D721Med (cell line): ENCODE results near the gene ITGA4.
A peak's percentile ranks its signal among the peaks of the same experiment; 100 is the strongest.

ENCODE experiments used
- DNase-seq: peaks from one replicate; pipeline ENCODE4 v3.0.0; 2011; ENCODE audit warnings: low spot score; ENCODE audit not compliant: insufficient read length
- FAIRE-seq: peaks from 2 replicates; lab custom pipeline; 2011; peaks lifted over from hg19 to GRCh38; lab: Jason Lieb, UNC
- TF ChIP-seq, protein P1 (sequence below): IDR thresholded peaks from 2 replicates; pipeline ENCODE4 v1.5.1; 2012; ENCODE audit warnings: mild to moderate bottlenecking, control low read depth; ENCODE audit not compliant: insufficient read depth; ENCODE audit errors: missing control alignments

The ITGA4 gene

DNA sequence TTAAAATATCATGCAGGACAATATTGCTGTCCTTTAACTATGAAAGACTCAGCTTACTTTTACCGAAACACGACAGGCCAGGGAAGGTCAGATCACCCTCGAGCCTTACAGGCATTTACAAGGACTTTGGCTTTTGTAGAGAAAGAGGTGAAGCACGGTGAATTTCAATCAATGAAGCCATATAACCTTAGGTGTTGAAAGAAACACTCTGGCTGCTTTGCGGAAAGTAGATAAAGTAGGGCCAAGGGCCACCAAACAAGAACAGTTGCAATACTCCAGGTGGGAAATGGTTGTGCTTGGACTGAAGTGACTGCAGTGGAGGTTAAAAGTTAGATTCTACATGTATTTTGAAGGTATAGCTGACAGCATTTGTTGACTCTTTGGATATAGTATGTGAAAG, 119.2 kb downstream of the ITGA4 start:
- FAIRE-seq, result peak; percentile 6
- DNase-seq, result no peak
- TF ChIP-seq, protein P1, sequence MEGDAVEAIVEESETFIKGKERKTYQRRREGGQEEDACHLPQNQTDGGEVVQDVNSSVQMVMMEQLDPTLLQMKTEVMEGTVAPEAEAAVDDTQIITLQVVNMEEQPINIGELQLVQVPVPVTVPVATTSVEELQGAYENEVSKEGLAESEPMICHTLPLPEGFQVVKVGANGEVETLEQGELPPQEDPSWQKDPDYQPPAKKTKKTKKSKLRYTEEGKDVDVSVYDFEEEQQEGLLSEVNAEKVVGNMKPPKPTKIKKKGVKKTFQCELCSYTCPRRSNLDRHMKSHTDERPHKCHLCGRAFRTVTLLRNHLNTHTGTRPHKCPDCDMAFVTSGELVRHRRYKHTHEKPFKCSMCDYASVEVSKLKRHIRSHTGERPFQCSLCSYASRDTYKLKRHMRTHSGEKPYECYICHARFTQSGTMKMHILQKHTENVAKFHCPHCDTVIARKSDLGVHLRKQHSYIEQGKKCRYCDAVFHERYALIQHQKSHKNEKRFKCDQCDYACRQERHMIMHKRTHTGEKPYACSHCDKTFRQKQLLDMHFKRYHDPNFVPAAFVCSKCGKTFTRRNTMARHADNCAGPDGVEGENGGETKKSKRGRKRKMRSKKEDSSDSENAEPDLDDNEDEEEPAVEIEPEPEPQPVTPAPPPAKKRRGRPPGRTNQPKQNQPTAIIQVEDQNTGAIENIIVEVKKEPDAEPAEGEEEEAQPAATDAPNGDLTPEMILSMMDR, result no peak

DNA sequence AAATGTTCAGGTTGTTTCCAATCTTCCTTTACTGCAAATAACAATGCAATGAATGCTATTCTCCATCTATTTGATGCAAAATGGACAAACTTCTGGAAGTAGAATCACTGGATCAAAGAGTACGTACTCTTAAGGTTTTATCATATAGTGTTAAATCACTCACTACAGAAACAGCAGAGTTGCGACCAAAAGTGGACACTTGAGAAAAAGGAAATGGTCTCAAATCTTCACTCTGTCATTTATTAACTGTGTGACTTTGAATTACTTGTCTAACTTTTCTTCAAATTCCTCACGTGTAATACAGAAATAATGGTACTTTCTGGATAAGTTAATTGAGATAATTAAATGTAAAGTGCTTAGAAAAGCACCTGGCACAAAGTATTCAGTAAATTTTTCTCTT, 121.6 kb downstream of the ITGA4 start:
- TF ChIP-seq, protein P1, result no peak
- DNase-seq (no peak), FAIRE-seq (no peak)

DNA sequence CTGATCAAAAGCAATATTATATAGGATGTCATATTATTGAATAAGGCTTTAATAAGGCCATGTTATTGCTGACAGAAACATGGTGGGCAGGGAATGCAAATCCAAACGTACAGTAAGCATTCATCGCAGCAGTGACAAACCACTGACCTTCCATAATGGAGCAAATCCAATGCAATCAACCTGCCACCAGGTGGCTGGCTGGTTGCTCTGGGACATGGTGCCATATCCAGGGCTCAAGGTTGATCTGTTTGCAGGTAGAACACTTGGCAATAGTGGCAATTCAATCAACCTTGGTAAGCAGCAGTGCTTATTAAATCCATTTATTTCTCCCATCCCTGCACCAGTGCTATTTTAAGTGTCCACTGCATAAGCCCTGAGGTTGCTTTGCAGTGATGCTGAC, 124.3 kb downstream of the ITGA4 start:
- FAIRE-seq, result no peak

DNA sequence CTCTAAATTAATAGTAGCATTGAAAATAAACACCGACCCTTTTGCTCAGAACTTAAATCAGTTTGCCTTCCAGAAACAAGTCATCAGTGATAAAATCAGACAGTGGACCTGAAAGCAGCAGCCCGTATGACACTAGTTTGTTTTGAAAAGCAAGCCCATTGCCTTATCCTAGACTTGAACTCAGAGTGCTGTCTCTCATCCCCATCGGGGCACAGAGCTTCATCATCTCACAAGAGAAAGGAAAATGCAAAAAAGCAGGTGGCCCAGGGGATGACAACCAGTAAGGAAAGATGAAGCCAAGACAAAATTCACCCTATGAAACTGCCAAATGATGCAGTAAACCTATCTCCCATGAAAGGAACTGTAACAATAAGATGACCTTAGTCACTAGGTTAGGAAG, 128.5 kb downstream of the ITGA4 start:
- DNase-seq, result no peak
- no peak for FAIRE-seq
- TF ChIP-seq, protein P1, result no peak

More for the DNA sequence above, 124.3 kb downstream of the ITGA4 start:
- no peak for DNase-seq
- TF ChIP-seq, protein P1, result peak; percentile 6
